ENCODE data around the gene IER3IP1.
A peak's percentile ranks its signal among the peaks of the same experiment; 100 is the strongest.
"Not testable (repeated sequence)": the region's sequence is repeated elsewhere in the genome, so short reads cannot be mapped to it uniquely, and the experiment has no call there.

Gene IER3IP1

DNA sequence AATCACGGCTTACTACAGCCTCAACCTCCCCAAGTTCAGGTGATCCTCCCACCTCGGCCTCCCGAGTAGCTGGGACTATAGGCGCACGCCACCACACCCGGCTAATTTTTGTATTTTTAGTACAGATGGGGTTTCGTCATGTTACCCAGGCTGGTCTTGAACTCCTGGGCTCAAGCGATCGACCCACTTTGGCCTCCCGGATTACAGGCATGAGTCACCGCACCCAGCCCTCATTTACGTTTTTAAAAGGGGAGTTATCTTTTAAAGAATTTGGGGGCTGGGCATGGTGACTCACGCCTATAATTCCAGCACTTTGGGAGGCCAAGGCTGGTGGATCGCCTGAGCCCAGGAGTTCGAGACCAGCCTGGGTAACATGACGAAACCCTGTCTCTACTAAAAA is 17.8 kb downstream of the IER3IP1 start:
- DNase-seq (ENCODE audit: low read depth) = not testable (repeated sequence)

DNA sequence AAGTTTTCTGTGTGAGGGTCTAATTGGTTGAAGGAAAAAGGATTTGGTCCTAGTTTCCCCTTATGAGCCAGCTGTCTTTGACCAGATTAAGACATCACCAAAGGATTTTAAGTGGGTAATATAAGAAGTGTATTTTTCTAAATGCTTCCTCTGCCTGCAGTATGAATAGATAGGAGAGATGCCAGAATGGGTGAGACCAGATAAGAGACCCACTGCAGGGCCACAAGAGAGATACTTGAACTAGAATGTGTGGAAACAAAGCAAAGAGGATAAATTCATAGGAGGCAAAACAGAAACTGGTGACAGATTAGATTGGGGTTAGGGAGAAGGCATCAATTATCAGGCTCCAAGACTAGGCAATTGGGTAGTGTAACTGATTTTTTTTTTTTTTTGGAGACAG is 24.7 kb downstream of the IER3IP1 start:
- DNase-seq (ENCODE audit: low read depth) = no peak

GRCh38 chr18:47150824-47151366 is 25.3 kb downstream of the IER3IP1 start:
- no peak for DNase-seq (ENCODE audit: low read depth)

- DNase-seq (ENCODE audit: low read depth) = peak; percentile 78
These were observed 25.9 kb downstream of the IER3IP1 start, which contains the start of gene HDHD2 for GRCh38 chr18:47150029-47150823. TSS of gene HDHD2 (minus strand) at chr18:47150500. CDS start at chr18:47136439, 14,061 bp downstream.

DNA sequence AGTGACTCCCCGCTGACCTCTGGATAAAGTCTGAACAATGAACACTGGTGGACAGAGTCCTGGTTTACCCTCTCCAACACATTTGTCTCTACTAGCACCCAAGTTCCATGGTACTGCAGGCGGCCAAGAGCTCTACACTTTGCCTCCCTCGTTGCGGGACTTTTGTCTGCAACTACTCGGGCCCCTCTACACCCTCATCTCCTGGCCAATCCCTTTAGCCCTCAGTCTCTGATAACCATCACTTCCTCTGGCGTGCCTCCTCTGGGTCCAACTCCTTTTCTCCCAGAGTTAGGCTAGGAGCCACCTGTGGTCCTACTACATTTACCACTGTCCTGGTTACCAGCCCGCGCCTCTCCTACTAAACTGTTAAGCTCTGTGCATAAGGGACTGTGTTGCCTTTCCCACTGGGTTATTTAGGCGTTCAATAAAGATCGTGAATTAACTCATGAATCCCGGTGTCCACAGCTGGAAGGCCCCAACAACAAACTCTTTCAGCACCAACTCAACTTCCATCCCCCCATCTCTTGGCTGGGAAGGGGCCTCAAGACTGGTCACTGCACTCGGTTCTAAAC is 26.6 kb downstream of the IER3IP1 start:
- no peak for DNase-seq (ENCODE audit: low read depth)

- DNase-seq (ENCODE audit: low read depth) = no peak
These were observed 30.0 kb downstream of the IER3IP1 start for GRCh38 chr18:47146206-47146605.

DNA sequence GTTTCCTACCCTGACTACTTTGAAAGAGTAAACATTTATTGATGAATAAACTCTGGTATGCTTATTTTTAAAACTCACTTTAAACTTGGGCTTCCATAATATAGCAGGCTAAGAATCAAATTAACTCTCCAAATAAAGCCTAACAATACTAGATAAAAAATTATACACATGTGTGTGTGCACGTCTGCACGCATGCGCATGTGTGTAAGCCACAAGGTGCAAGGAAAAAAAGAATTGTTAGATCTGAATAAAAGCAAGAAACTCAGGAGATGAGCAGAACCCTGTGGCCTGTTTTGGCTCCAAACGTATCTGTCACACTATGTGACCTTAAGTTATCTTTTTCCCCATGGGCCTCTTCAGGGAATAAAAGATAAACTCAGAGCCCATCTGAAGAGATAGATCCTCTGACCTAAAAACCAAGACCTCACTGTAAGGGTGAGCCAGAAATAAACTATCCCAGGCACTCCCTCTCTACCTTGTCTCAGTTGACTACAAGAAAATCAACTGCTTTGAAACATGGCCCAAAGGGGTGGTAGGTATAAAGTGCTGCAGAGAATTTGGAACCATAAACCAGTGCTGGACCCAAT is 32.2 kb downstream of the IER3IP1 start:
- no peak for DNase-seq (ENCODE audit: low read depth)

DNA sequence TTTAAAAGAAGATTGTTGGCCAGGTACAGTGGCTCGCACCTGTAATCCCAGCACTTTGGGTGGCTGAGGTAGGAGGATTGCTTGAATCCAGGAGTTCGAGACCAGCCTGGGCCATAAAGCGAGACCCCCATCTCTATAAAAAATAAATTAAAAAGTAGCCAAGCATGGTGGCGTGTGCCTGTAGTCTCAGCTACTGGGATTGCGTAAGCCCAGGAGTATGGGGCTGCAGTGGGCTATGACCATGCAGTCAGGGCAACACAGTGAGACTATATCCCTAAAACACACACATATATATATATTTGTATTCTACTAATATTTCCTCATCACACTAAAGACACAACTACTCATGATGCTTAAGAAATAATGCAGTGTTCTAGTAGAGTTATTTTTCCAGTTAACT is 33.0 kb downstream of the IER3IP1 start:
- no peak for DNase-seq (ENCODE audit: low read depth)

DNA sequence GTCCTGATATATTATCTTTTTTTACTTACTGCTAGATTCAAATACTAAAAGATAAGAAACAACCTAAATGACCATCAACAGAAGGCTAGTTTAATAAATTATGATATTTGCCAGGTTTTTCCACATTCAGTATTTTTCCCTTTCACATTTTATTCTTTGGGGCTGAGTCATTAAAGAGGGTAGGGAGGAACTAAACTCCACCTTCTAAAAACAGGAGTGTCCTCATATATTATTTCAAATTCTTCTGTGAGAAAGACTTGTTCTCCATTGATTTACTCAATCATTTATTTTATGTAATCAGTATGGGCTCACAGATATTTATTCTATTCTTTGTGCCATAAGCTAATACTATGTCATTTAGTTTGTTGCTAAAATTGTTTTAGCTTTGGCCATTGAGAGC is 34.9 kb downstream of the IER3IP1 start:
- no peak for DNase-seq (ENCODE audit: low read depth)

DNA sequence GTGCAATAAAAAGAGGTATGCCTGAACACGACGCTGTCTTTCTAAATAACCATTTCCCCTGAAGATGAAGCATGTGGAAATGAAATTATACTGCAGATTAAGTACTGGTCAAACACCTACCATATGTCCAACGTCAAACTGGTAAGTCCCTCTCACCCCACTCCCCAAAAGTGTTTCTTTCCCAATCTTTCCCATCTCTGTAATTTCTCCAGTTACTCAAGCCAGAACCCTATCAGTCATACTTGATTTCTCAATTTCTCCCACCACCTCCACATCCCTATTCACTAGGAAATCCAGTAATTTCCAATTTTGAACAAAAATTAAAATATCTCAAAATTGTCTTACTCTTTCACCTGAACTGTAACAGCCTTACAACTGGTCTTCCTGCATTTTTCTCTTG is 55.0 kb downstream of the IER3IP1 start:
- DNase-seq (ENCODE audit: low read depth) = no peak

GRCh38 chr18:47120428-47120827 is 55.7 kb downstream of the IER3IP1 start:
- no peak for DNase-seq (ENCODE audit: low read depth)

DNA sequence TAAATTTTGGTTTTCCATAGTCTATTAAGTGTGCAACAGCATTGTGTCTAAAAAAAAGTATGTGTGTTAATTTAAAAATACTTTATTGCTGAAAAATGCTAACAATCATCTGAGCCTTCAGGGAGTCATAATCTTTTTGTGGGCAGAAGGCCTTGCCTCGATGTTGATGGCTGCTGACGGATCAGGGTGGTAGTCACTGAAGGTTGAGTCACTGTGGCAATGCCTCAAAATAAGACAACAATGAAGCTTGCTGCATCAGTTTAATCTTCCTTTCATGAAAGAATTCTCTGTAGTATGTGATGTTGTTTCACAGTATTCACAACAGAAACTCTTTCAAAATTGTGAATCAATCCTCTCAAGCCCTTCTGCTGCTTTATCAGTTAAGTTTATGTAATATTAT is 57.2 kb downstream of the IER3IP1 start:
- DNase-seq (ENCODE audit: low read depth) = no peak

GRCh38 chr18:47115205-47115604 is 61.0 kb downstream of the IER3IP1 start:
- DNase-seq (ENCODE audit: low read depth) = no peak

- DNase-seq (ENCODE audit: low read depth) = no peak
These were observed 62.2 kb downstream of the IER3IP1 start for GRCh38 chr18:47113796-47114540.

- no peak for DNase-seq (ENCODE audit: low read depth)
These were observed 65.5 kb downstream of the IER3IP1 start for GRCh38 chr18:47110492-47111274.

GRCh38 chr18:47109720-47110119 is 66.4 kb downstream of the IER3IP1 start:
- DNase-seq (ENCODE audit: low read depth) = no peak

GRCh38 chr18:47108998-47109405 is 67.2 kb downstream of the IER3IP1 start:
- DNase-seq (ENCODE audit: low read depth) = no peak

DNA sequence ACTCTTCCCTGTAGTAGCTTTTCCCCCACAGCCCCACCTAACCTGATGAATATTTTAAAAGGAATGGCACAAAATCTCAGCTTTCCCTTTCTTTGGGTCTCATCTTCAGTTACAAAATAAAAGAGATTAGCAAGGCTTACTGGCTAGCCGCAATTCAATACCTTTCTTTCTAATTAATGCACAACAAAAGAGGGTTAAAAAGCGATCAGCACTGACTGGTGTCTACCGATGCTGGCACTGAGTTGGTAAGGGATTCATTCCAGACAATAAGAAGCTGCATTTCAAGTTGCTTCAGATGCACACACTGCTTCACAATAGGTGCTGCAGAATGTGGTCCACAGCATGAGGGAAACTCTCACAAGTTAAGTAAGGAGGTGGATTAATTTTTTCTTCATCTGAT is 67.8 kb downstream of the IER3IP1 start:
- no peak for DNase-seq (ENCODE audit: low read depth)
